SK-N-MC (cell line): ENCODE results near the gene FILIP1.

Experiments used
- DNase-seq: peaks from one replicate; pipeline ENCODE4 v3.0.0-alpha.2; 2011; ENCODE audit warnings: low read depth, low spot score
- H3K27ac ChIP-seq: fragments of 200-600 bp; sonication (generic); 2 replicates; pipeline ENCODE4 v1.5.1; 2016; ENCODE audit warnings: mixed run types
- H3K36me3 ChIP-seq: fragments of 200-600 bp; sonication (generic); 2 replicates; pipeline ENCODE4 v1.6.1; 2017; ENCODE audit warnings: antibody characterized with exemption, low read length, mixed read lengths; ENCODE audit not compliant: insufficient read depth
- H3K4me3 ChIP-seq: fragments of 200-600 bp; sonication (generic); 2 replicates; pipeline ENCODE4 v1.5.1; 2016
- H3K9ac ChIP-seq: fragments of 200-600 bp; sonication (generic); 2 replicates; pipeline ENCODE4 v1.8.0; 2017; ENCODE audit warnings: mixed run types, mixed read lengths; ENCODE audit not compliant: insufficient read length
- H3K9me3 ChIP-seq: fragments of 200-600 bp; sonication (generic); 2 replicates; pipeline ENCODE4 v1.6.1; 2017; ENCODE audit warnings: low read depth, mild to moderate bottlenecking, antibody characterized with exemption, low read length, moderate library complexity, mixed read lengths
- EZH2 ChIP-seq: fragments of 200-600 bp; sonication (generic); IDR thresholded peaks from one replicate; pipeline ENCODE4 v1.6.1; 2017; ENCODE audit warnings: antibody characterized with exemption
- FOXP2 ChIP-seq: optimal IDR thresholded peaks from 2 replicates; pipeline ENCODE3; 2011; ENCODE audit warnings: mild to moderate bottlenecking, moderate library complexity; ENCODE audit not compliant: insufficient read depth; ENCODE audit errors: extremely low read length, control extremely low read depth
- POLR2AphosphoS5 ChIP-seq: IDR thresholded peaks from 2 replicates; pipeline ENCODE4 v1.6.1; 2012; ENCODE audit warnings: mild to moderate bottlenecking, low read depth, low read length, borderline replicate concordance

Gene FILIP1

GRCh38 chr6:75244063-75244584 is 249.5 kb downstream of the FILIP1 start:
- peak overlapping the region; percentile 82 for H3K4me3 ChIP-seq
- no peaks in the 10 kb centered on the region for H3K9me3 ChIP-seq
- H3K27ac ChIP-seq: peak overlapping the region; percentile 60
- peak overlapping the region; percentile 85 for H3K9ac ChIP-seq
- no peak for DNase-seq
- H3K36me3 ChIP-seq: peaks cover 22% of the 10 kb centered on the region
- TF ChIP-seq EZH2 (no peak), POLR2AphosphoS5 (no peak), FOXP2 (no peak)

- DNase-seq: peak; percentile 89
- Histone ChIP-seq H3K4me3 (peak within 1 kb of the TSS; percentile 82), H3K36me3 (peaks cover 28% of the 10 kb centered on the region), H3K9me3 (no peaks in the 10 kb centered on the region), H3K27ac (peak within 1 kb of the TSS; percentile 60), H3K9ac (peak within 1 kb of the TSS; percentile 85)
- TF ChIP-seq EZH2 (no peak), FOXP2 (peak; percentile 52), POLR2AphosphoS5 (peak; percentile 97)
Measured at GRCh38 chr6:75243333-75244062, 250.1 kb downstream of the FILIP1 start, which contains the start of gene COX7A2. Gene COX7A2 (minus strand): TSS chr6:75243801. CDS start chr6:75243734, 67 bp downstream.
